HepG2 (cell line): ENCODE measurements around the gene ZDHHC19.
"Not testable (repeated sequence)": the region's sequence is repeated elsewhere in the genome, so short reads cannot be mapped to it uniquely, and the experiment has no call there.

Experiments used
- CHD4 ChIP-seq: fragments of 200-600 bp; sonication (generic); IDR thresholded peaks from 2 replicates; pipeline ENCODE4 v1.7.0; 2017; ENCODE audit warnings: mild to moderate bottlenecking, low read length, borderline replicate concordance
- EZH2 ChIP-seq: conservative IDR thresholded peaks from 2 replicates; pipeline ENCODE4 v1.6.1; 2012; ENCODE audit warnings: mild to moderate bottlenecking, low read depth, low read length, moderate library complexity
- IRF2 ChIP-seq: IDR thresholded peaks from 2 replicates; pipeline ENCODE4 v1.6.1; 2018; ENCODE audit warnings: missing genetic modification reagents, missing compliant biosample characterization
- NRL ChIP-seq: sonication (generic); formaldehyde crosslinking; IDR thresholded peaks from 2 replicates; pipeline ENCODE4 v1.5.0; 2020; ENCODE audit warnings: missing genetic modification reagents, mild to moderate bottlenecking, moderate library complexity, borderline replicate concordance
- PHF5A ChIP-seq: IDR thresholded peaks from one replicate; pipeline ENCODE4 v1.6.1; 2018; ENCODE audit warnings: low read depth, missing genetic modification reagents; ENCODE audit not compliant: unreplicated experiment
- POLR2AphosphoS2 ChIP-seq: IDR thresholded peaks from 2 replicates; pipeline ENCODE4 v1.6.1; 2011; ENCODE audit warnings: low read depth, low read length, improper control_type of control experiment
- RAD21 ChIP-seq: fragments of 450-650 bp; formaldehyde crosslinking; IDR thresholded peaks from 2 replicates; pipeline ENCODE4 v1.5.0; 2020; ENCODE audit warnings: mild to moderate bottlenecking
- SMC3 ChIP-seq: IDR thresholded peaks from 2 replicates; pipeline ENCODE4 v1.6.1; 2011; ENCODE audit warnings: low read length, improper control_type of control experiment
- SP1 ChIP-seq, 2 experiments: fragments of 450-650 bp in 1 of 2; sonication (generic) in 1 of 2; formaldehyde crosslinking in 1 of 2; IDR thresholded peaks; 2 replicates each; pipeline versions ENCODE4 v1.4.0 to v1.6.1; 2016 to 2020; ENCODE audit warnings: missing genetic modification reagents in 1 of 2
- SP4 ChIP-seq: sonication (generic); formaldehyde crosslinking; IDR thresholded peaks from 2 replicates; pipeline ENCODE4 v1.8.1; 2023; ENCODE audit warnings: mild to moderate bottlenecking, missing genetic modification reagents
- ZNF121 ChIP-seq: sonication (generic); formaldehyde crosslinking; IDR thresholded peaks from 2 replicates; pipeline ENCODE4 v1.5.0; 2020; ENCODE audit warnings: mild to moderate bottlenecking, missing genetic modification reagents
- ZNF746 ChIP-seq: sonication (generic); formaldehyde crosslinking; IDR thresholded peaks from 2 replicates; pipeline ENCODE4 v1.8.0; 2022; ENCODE audit warnings: mild to moderate bottlenecking, missing genetic modification reagents
- TF ChIP-seq, protein P1 (sequence below): sonication (generic); formaldehyde crosslinking; IDR thresholded peaks from 2 replicates; pipeline ENCODE4 v1.5.0; 2020; ENCODE audit warnings: mild to moderate bottlenecking, missing genetic modification reagents, moderate library complexity

DNA sequence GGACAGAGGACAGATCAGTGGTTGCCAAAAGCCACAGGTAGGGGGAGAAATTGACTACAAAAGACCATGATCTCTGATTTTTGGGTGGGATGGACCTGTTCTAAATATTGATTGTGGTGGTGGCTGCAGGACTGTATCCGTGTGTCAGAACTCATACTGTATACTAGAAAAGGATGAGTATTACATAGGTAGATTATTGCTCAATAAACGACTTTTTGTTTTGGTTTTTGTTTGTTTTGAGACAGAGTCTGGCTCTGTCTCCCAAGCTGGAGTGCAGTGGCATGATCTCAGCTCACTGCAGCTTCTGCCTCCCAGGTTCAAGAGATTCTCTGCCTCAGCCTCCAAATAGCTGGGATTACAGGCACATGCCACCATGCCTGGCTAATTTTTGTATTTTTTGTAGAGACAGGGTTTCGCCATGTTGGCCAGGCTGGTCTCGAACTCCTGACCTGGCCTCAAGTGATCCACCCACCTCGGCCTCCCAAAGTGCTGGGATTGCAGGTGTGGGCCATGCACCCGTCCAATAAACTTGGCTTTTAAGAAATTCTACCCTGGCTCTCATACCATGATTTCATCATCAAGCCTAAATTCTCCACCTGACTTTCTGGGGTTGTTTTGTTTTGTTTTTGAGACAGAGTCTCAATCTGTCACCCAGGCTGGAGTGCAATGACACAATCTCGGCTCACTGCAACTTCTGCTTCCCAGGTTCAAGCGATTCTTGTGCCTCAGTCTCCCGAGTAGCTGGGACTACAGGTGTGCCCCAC lies 5.6 kb downstream of the ZDHHC19 start:
- TF ChIP-seq SMC3; ZNF121 (CRISPR knock-in tag); POLR2AphosphoS2; NRL (CRISPR knock-in tag); PHF5A; SP4; SP1 (IDR thresholded peaks at IDR 0.05); SP1 (CRISPR knock-in tag; IDR thresholded peaks at IDR 0.05); EZH2; RAD21 (CRISPR knock-in tag); CHD4; ZNF746 (CRISPR knock-in tag); IRF2: not testable (repeated sequence)
- TF ChIP-seq, protein P1, sequence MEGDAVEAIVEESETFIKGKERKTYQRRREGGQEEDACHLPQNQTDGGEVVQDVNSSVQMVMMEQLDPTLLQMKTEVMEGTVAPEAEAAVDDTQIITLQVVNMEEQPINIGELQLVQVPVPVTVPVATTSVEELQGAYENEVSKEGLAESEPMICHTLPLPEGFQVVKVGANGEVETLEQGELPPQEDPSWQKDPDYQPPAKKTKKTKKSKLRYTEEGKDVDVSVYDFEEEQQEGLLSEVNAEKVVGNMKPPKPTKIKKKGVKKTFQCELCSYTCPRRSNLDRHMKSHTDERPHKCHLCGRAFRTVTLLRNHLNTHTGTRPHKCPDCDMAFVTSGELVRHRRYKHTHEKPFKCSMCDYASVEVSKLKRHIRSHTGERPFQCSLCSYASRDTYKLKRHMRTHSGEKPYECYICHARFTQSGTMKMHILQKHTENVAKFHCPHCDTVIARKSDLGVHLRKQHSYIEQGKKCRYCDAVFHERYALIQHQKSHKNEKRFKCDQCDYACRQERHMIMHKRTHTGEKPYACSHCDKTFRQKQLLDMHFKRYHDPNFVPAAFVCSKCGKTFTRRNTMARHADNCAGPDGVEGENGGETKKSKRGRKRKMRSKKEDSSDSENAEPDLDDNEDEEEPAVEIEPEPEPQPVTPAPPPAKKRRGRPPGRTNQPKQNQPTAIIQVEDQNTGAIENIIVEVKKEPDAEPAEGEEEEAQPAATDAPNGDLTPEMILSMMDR (CRISPR knock-in tag): peak; percentile 30; the same call in 1 of the 2 replicates
